ENCODE measurements around the gene SECISBP2.

SECISBP2 gene

DNA sequence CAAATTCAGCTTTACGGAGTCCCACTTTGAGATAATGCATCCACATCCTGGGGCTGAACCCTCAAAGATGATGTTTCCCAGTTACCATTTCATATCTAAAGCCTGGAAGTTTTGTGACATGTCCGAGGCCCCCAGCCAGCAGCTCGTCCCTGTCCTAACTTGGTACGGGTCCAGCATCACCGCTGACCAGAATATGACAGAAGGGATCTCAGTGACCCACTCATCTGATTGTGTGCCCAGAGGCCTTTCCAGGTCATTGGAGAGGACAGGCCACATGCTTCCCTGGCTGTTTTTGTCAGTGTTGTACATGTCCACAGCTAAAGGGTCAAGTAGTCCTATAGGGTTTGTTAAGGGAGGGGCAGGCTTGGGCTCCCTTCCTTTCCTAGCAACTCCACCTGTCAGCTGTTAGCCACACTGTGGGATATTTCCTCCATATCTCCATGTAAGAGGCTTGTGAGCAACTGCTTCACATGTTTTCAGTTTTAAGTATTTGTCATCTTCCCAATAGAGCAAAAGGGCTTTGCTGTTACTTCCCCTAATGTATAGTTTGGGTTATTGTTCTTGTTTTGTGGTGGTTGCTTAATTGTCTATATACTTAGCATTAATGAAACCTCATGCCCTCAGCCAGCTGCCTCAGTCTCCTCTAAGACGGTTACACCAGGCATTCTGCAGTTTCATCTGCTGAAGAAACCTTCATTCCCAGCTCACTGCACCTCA lies 33.4 kb downstream of the SECISBP2 start:
- no peak for DNase-seq

DNA sequence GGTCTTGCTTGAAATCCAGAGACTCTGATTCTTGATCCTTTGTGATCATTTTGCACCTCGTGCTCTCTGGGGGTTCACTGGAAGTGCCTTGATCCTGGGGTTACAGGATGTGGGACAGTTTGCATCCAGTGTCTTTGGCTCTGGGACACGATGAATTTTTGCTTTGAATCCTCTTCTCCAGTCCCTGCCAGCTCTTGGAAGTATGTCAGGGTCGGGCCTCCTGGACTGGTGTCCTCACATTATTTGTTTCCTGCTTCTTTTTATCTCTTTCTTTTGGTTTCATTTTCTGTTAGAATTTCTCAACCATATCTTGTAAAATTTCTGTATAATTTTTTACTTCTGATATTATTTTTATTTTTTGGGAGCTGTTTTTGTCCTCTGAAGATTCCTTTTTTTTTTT lies 34.2 kb downstream of the SECISBP2 start:
- DNase-seq, result no peak

- no peak for DNase-seq
These were observed 34.8 kb downstream of the SECISBP2 start for GRCh38 chr9:89352874-89353649.

DNA sequence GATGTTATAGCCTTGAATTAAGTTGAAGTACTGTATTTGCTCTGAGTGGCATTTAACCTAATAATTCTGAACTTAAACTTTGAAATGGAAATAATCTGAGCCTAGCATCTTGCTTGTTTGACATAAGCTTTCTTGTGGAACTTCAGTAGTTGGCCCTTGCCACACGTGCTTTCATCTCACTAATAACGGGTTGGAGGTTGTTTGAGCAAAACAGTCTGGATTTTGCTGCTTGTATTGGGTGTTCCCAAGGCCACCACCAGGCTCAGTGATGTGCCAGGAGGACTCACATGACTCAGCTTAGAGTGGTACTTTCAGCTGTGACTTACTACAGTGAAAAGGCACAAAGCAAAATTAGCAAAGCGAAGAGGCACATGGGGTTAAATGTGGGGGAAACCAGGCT lies 35.7 kb downstream of the SECISBP2 start:
- no peak for DNase-seq

DNA sequence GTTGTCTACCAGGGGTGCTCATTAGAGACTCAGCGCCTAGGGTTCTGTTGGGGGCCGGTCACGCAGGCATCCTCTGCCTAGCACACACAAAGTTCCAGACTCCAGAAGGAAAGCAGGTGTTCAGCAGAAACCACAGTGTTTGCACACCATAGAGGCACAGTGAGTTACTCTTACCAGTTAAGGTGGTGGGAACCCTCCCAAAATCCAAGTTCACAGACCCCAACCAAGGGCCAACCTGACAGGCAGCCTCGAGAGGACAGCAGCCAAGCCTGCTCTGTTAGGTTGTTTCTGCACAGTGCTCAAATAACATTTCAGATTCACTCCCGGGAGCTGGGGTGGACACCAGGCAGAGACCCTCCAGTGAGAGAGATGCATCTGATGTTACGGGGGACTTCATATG lies 36.2 kb downstream of the SECISBP2 start:
- DNase-seq, result no peak

- no peak for DNase-seq
These were observed 38.5 kb downstream of the SECISBP2 start for GRCh38 chr9:89356782-89357181.

DNA sequence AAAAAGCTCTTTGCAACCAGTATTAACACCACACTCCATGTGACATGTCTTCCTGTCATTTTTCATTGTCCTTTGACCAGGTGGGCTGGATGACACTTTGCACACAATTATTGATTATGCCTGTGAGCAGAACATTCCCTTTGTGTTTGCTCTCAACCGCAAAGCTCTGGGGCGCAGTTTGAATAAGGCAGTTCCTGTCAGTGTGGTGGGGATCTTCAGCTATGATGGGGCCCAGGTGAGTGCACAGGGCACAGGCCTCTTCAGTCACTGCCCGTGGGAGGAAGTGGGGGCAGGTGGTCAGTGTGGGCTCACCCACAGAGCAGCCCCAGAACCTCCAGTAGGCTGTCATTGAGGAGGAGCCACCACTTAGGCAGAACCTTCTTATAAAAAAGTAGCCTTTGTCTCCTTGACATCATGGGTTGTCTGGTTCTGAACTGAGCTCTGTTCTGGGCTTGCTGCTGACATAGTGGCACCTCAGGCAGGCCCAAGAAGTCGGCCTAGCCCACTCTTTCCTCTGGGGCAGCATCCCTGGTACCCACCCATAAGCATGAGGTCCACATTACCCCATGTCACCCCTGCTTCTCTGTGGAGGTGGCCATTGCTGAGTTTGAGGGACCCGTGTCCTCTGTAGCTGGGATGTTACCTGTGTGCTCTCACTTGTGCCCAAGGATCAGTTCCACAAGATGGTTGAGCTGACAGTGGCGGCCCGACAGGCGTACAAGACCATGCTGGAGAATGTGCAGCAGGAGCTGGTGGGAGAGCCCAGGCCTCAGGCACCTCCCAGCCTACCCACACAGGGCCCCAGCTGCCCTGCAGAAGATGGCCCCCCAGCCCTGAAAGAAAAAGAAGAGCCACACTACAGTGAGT lies 39.3 kb downstream of the SECISBP2 start:
- no peak for DNase-seq

GRCh38 chr9:89358376-89358916 lies 40.1 kb downstream of the SECISBP2 start:
- no peak for DNase-seq

DNA sequence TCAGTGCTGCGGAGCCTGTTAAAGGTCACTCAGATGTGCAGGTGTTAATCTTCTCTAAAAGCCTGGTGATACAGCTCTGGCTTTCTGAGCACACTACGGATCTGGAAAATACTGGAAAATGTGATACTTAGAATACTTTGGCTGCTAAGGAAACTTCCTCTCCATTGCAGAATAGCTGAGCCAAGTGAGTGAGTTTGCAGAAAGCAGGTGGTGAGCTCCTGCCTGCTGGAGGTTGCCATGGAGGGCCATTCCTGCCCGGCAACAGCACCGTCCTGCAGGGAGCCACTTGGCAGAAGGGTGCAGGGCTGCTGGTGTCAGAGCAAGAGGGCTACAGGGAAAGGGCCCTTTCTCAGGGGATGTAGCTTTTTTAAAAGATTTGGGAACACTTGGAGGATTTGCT lies 40.7 kb downstream of the SECISBP2 start:
- DNase-seq, result no peak

DNA sequence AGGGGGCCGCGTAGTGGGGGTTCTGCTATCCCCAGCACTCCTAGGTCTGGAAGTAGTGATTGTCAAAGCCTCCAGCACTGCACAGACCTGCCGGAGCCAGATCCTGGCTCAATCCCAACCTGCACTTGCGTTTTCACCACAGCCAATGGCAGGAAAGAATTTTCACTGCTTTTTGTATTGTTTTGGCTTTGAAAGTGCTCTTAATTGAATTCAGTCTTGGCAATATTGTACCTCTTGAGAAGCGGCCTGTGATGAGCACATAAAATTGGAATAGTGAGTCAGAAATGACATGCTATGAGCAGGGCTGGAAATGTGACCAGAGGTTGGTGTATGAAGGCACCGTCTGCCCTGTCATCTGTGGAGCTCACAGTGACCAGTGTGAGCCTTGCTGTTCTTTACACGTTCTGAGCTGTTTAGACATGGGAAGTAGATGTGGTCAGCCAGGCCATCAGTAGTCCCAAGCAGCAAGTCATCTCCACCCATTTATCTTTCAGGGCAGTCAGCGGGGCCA lies 41.5 kb downstream of the SECISBP2 start:
- DNase-seq, result no peak

DNA sequence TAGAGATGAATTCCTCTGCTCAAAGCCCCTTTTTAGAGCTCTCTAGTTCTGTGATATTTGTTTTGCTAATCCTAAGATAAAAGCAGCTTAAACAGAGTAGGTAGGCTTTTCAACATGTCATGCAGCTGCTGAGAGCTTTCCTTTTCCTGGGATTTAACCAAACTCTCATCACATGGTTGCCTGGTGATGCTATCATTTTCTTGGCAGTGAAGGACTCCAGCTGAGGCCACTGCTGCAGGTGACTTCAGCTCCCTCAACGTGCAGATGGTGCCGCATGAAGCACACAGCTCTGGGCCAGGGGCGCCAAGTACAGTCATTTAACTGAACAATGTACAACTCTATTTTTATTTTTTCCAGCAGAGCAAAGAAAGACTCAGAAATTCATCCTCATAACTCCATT lies 42.2 kb downstream of the SECISBP2 start:
- DNase-seq, result no peak

DNA sequence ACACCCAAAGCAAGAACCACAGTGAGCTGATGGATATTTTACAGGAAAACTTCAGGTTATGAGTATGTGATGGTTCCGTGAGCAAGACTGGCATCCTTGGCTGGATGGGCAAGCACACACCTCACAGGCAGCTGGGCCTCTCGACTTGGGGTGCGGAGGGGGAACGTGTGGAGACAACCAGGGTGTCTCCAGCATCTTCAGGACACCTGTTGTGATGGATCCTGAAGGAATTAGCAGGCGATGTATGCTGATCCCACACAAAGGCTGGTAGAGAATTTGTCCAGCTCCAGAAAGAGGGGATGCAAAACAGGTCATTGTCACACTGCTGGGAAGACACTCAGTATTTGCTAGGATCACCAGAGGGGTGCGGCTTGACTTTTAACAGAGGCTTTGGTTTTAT lies 42.7 kb downstream of the SECISBP2 start:
- no peak for DNase-seq

- no peak for DNase-seq
These were observed 43.7 kb downstream of the SECISBP2 start for GRCh38 chr9:89361816-89362646.

DNA sequence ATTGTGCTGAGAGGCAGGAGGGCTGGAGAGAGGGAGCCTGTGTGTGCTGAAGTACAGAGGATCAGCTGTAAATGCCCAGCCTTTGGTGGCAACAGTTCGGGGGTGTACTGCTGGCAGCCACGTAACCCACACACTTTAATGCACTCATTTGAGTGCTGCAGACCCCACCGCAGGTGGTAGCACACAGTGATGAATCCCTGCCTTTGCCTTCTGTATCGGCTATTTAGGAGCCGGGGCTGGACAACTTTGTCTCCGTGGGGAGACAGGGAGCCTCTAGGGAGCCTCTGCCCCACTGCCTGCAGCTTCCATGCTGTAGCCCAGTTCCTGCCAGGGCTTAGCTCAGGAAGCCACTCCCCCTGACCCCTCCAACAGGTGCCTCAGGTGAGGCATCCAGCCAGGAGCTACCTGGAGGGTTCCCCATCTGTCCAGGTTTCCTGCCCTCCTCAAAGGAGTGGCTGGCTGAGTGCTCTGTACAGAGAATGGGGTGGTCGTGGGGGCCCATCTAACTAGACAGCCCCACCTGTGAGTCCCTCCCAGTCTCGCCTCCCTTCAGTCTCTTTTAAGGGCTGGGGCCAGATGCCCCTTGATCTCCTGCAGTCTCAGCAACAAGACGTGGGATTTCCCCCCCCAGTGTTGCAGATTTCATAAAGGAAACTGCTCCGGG lies 44.5 kb downstream of the SECISBP2 start:
- DNase-seq, result no peak

GRCh38 chr9:89363311-89363670 lies 45.0 kb downstream of the SECISBP2 start:
- DNase-seq, result no peak

- no peak for DNase-seq
These were observed 45.8 kb downstream of the SECISBP2 start for GRCh38 chr9:89363921-89364665.

- no peak for DNase-seq
These were observed 46.6 kb downstream of the SECISBP2 start for GRCh38 chr9:89364666-89365531.

- no peak for DNase-seq
These were observed 47.2 kb downstream of the SECISBP2 start for GRCh38 chr9:89365532-89365912.

GRCh38 chr9:89366711-89367110 lies 48.4 kb downstream of the SECISBP2 start:
- peak; percentile 14 for DNase-seq

DNA sequence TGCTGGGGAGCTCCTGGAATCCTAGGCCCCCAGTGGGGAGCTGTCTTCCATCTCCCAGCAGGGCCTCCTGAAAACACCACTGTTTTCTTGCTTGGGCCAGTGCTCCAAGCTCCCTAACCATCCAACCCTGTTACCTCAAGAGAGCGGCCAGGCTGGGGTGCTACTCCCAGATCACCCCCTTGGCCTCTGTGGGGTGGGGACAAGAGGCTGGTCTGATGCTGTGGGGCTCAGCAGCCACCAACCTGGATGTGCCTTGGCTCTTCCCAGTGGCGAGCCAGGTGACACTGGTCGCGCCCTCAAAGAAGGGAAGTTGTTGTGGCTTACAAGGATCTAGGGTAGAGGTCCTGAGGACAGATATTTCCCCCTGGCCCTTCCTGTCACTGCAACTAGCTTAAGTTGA lies 49.0 kb downstream of the SECISBP2 start:
- DNase-seq, result peak; percentile 16
